Peyer's patch (tissue), 4 donors: ENCODE results near the gene PTOV1. TPM values are rescaled to one million over a fixed set of nuclear protein-coding genes. Genes with fewer than 3 reads are reported as not detected.

Experiments used
- DNase-seq, 3 donors: peaks; one replicate each; pipeline ENCODE4 v3.0.0-alpha.2; 2017 to 2019
- H3K27ac ChIP-seq, 4 donors: fragments of 200-600 bp; sonication (generic); one replicate each; pipeline ENCODE4 v1.5.1; 2016 to 2019
- H3K27me3 ChIP-seq, 2 donors: fragments of 200-600 bp; sonication (generic); one replicate each; pipeline ENCODE4 v1.5.1; 2019
- H3K36me3 ChIP-seq, 3 donors: fragments of 200-600 bp; sonication (generic); one replicate each; pipeline ENCODE4 v1.5.1; 2016 to 2019
- H3K4me1 ChIP-seq, 4 donors: fragments of 200-600 bp; sonication (generic); one replicate each; pipeline ENCODE4 v1.5.1; 2016 to 2019
- H3K4me3 ChIP-seq, 4 donors: fragments of 200-600 bp; sonication (generic); 1 replicate in 3 of 4; 2 replicates in 1 of 4; pipeline ENCODE4 v1.5.1; 2016 to 2019; ENCODE audit warnings: mild to moderate bottlenecking in 1 of 4
- H3K9me3 ChIP-seq, 4 donors: fragments of 200-600 bp; sonication (generic); one replicate each; pipeline ENCODE4 v1.5.1; 2016 to 2019; ENCODE audit warnings: mild to moderate bottlenecking in 1 of 4
- CTCF ChIP-seq, 6 experiments: fragments of 450-650 bp in 4 of 6; fragments of 200-600 bp in 2 of 6; sonication (generic) in 1 of 6; IDR thresholded peaks; one replicate each; pipeline ENCODE4 v1.5.1; 2017 to 2019; ENCODE audit warnings: antibody characterized with exemption in 6 of 6, mild to moderate bottlenecking in 3 of 6, moderate library complexity in 1 of 6
- POLR2A ChIP-seq, 2 donors: fragments of 450-650 bp; IDR thresholded peaks; one replicate each; pipeline ENCODE4 v1.5.1; 2017; ENCODE audit warnings: antibody characterized with exemption in 2 of 2, mild to moderate bottlenecking in 2 of 2, moderate library complexity in 2 of 2
- total RNA-seq, 4 donors: library from RNA; depleted of rRNA; stranded (reverse); fragments of >200 nt; gene quantifications; one replicate each; pipeline ENCODE4 v1.1.0, GENCODE V29; 2016

PTOV1 gene
- total RNA-seq, 4 donors from 2014 or later: 80.0 to 153 (median 95.9) TPM

- no peak overlapping the region for H3K27ac ChIP-seq
- H3K9me3 ChIP-seq: no peaks in the 10 kb centered on the region
- H3K36me3 ChIP-seq: peaks cover 0 to 83% (median 4%) of the 10 kb centered on the region in 3 donors
- no peak overlapping the region for H3K4me3 ChIP-seq
- H3K27me3 ChIP-seq: no peaks in the 10 kb centered on the region
- TF ChIP-seq POLR2A (IDR thresholded peaks at IDR 0.05): no peak
- TF ChIP-seq CTCF (IDR thresholded peaks at IDR 0.05): no peak
- no peak for DNase-seq
- peaks cover 0 to 12% (median 2%) of the 10 kb centered on the region in 4 donors for H3K4me1 ChIP-seq
Observed at GRCh38 chr19:49882643-49883042, 31.7 kb downstream of the PTOV1 start.

- H3K36me3 ChIP-seq: peaks cover 0 to 83% (median 4%) of the 10 kb centered on the region in 3 donors
- H3K4me1 ChIP-seq: peaks cover 0 to 11% (median 2%) of the 10 kb centered on the region in 4 donors
- DNase-seq: no peak
- H3K9me3 ChIP-seq: no peaks in the 10 kb centered on the region
- TF ChIP-seq CTCF (IDR thresholded peaks at IDR 0.05) (no peak), POLR2A (IDR thresholded peaks at IDR 0.05) (no peak)
- no peak overlapping the region for H3K4me3 ChIP-seq
- H3K27me3 ChIP-seq: no peaks in the 10 kb centered on the region
- H3K27ac ChIP-seq: no peak overlapping the region
Observed at GRCh38 chr19:49883094-49883493, 32.1 kb downstream of the PTOV1 start.

- TF ChIP-seq CTCF (IDR thresholded peaks at IDR 0.05): no peak
- TF ChIP-seq POLR2A (IDR thresholded peaks at IDR 0.05): no peak
- Histone ChIP-seq H3K9me3 (no peaks in the 10 kb centered on the region), H3K4me3 (no peak overlapping the region), H3K27me3 (no peaks in the 10 kb centered on the region), H3K36me3 (peaks cover 0 to 77% (median 4%) of the 10 kb centered on the region in 3 donors), H3K4me1 (peaks cover 0 to under 1% (median 0%) of the 10 kb centered on the region in 4 donors), H3K27ac (no peak overlapping the region)
- DNase-seq: no peak
Observed at GRCh38 chr19:49884109-49884508, 33.1 kb downstream of the PTOV1 start.

- H3K4me3 ChIP-seq: no peak overlapping the region
- H3K27me3 ChIP-seq: no peaks in the 10 kb centered on the region
- DNase-seq: no peak
- H3K36me3 ChIP-seq: peaks cover 0 to 71% (median 4%) of the 10 kb centered on the region in 3 donors
- H3K4me1 ChIP-seq: peaks cover 0 to 3% (median under 1%) of the 10 kb centered on the region in 4 donors
- TF ChIP-seq POLR2A (IDR thresholded peaks at IDR 0.05): no peak
- TF ChIP-seq CTCF (IDR thresholded peaks at IDR 0.05): no peak
- H3K27ac ChIP-seq: no peak overlapping the region
- no peaks in the 10 kb centered on the region for H3K9me3 ChIP-seq
Observed at GRCh38 chr19:49884760-49885159, 33.8 kb downstream of the PTOV1 start.

GRCh38 chr19:49887037-49887664, 36.2 kb downstream of the PTOV1 start:
- peak in 1 of 3 donors; percentile 15 for DNase-seq
- peaks cover 0 to 47% (median 4%) of the 10 kb centered on the region in 3 donors for H3K36me3 ChIP-seq
- H3K4me1 ChIP-seq: peaks cover 0 to 14% (median 8%) of the 10 kb centered on the region in 4 donors
- no peaks in the 10 kb centered on the region for H3K27me3 ChIP-seq
- no peak overlapping the region for H3K27ac ChIP-seq
- no peaks in the 10 kb centered on the region for H3K9me3 ChIP-seq
- no peak for TF ChIP-seq POLR2A (IDR thresholded peaks at IDR 0.05)
- TF ChIP-seq CTCF (IDR thresholded peaks at IDR 0.05): no peak
- H3K4me3 ChIP-seq: no peak overlapping the region
